Osteoblast (primary cell): ENCODE data around the gene ATIC. TPM values are rescaled to one million over a fixed set of nuclear protein-coding genes. Genes with fewer than 3 reads are reported as not detected.
A peak's percentile ranks its signal among the peaks of the same experiment; 100 is the strongest.

Experiments
- DNase-seq: peaks from one replicate; pipeline ENCODE4 v3.0.0; 2011; ENCODE audit warnings: low spot score, mixed read lengths; ENCODE audit not compliant: insufficient read length; ENCODE audit errors: missing footprints
- H2AFZ ChIP-seq: 2 replicates; pipeline ENCODE4 v1.6.0; 2011; ENCODE audit warnings: mild to moderate bottlenecking, low read length
- H3K27ac ChIP-seq: 2 replicates; pipeline ENCODE4 v1.5.1; 2011; ENCODE audit warnings: mild to moderate bottlenecking, low read depth, low read length, moderate library complexity
- H3K27me3 ChIP-seq: 2 replicates; pipeline ENCODE4 v1.6.0; 2012; ENCODE audit warnings: mild to moderate bottlenecking, control low read depth, inconsistent platforms, low read length, moderate library complexity; ENCODE audit not compliant: insufficient read depth
- H3K36me3 ChIP-seq: 2 replicates; pipeline ENCODE4 v1.5.1; 2011; ENCODE audit warnings: mild to moderate bottlenecking, low read length, control low read depth, moderate library complexity; ENCODE audit not compliant: insufficient read depth
- H3K4me1 ChIP-seq: 2 replicates; pipeline ENCODE4 v1.5.1; 2011; ENCODE audit warnings: mild to moderate bottlenecking, low read length, control low read depth, moderate library complexity; ENCODE audit not compliant: insufficient read depth
- H3K4me2 ChIP-seq: 2 replicates; pipeline ENCODE4 v1.6.0; 2011; ENCODE audit warnings: mild to moderate bottlenecking, low read length; ENCODE audit not compliant: insufficient read depth
- H3K4me3 ChIP-seq: fragments of 200-600 bp; sonication (generic); 3 replicates; pipeline ENCODE4 v1.5.1; 2012; ENCODE audit warnings: mild to moderate bottlenecking, low read length, inconsistent platforms; ENCODE audit not compliant: insufficient read depth
- H3K79me2 ChIP-seq: 2 replicates; pipeline ENCODE4 v1.6.0; 2012; ENCODE audit warnings: mild to moderate bottlenecking, low read length, control low read depth, inconsistent platforms; ENCODE audit not compliant: insufficient read depth
- H3K9me3 ChIP-seq: 2 replicates; pipeline ENCODE4 v1.5.1; 2011; ENCODE audit warnings: low read depth, low read length, control low read depth
- H4K20me1 ChIP-seq: 2 replicates; pipeline ENCODE4 v1.6.0; 2012; ENCODE audit warnings: mild to moderate bottlenecking, low read length, control low read depth; ENCODE audit not compliant: insufficient read depth
- CTCF ChIP-seq: IDR thresholded peaks from 2 replicates; pipeline ENCODE4 v1.5.1; 2011; ENCODE audit warnings: mild to moderate bottlenecking, low read depth, low read length, moderate library complexity; ENCODE audit errors: extremely low read depth
- total RNA-seq: library from RNA; depleted of rRNA; stranded (reverse); fragments of >200 nt; gene quantifications from 2 replicates; pipeline ENCODE4 v1.2.3, GENCODE V29; 2012

The ATIC gene
- total RNA-seq, 1 donor: 17.7 TPM

GRCh38 chr2:215361876-215362561 lies 50.2 kb downstream of the ATIC start:
- H4K20me1 ChIP-seq: peaks cover 54% of the 10 kb centered on the region
- no peaks in the 10 kb centered on the region for H3K79me2 ChIP-seq
- TF ChIP-seq CTCF: no peak
- H2AFZ ChIP-seq: no peak overlapping the region
- peak overlapping the region; percentile 63 for H3K27ac ChIP-seq
- H3K4me1 ChIP-seq: no peaks in the 10 kb centered on the region
- peak; percentile 10 for DNase-seq
- no peaks in the 10 kb centered on the region for H3K9me3 ChIP-seq
- H3K4me3 ChIP-seq: no peak overlapping the region
- no peaks in the 10 kb centered on the region for H3K27me3 ChIP-seq
- H3K4me2 ChIP-seq: no peak overlapping the region
- peaks cover 80% of the 10 kb centered on the region for H3K36me3 ChIP-seq

- no peak for TF ChIP-seq CTCF
- H3K4me3 ChIP-seq: no peak overlapping the region
- peaks cover 52% of the 10 kb centered on the region for H4K20me1 ChIP-seq
- no peak overlapping the region for H2AFZ ChIP-seq
- no peak overlapping the region for H3K4me2 ChIP-seq
- peak overlapping the region; percentile 63 for H3K27ac ChIP-seq
- no peaks in the 10 kb centered on the region for H3K4me1 ChIP-seq
- DNase-seq: peak; percentile 37
- no peaks in the 10 kb centered on the region for H3K79me2 ChIP-seq
- peaks cover 85% of the 10 kb centered on the region for H3K36me3 ChIP-seq
- H3K27me3 ChIP-seq: no peaks in the 10 kb centered on the region
- H3K9me3 ChIP-seq: no peaks in the 10 kb centered on the region
These were observed 50.7 kb downstream of the ATIC start for GRCh38 chr2:215362562-215362904.

DNA sequence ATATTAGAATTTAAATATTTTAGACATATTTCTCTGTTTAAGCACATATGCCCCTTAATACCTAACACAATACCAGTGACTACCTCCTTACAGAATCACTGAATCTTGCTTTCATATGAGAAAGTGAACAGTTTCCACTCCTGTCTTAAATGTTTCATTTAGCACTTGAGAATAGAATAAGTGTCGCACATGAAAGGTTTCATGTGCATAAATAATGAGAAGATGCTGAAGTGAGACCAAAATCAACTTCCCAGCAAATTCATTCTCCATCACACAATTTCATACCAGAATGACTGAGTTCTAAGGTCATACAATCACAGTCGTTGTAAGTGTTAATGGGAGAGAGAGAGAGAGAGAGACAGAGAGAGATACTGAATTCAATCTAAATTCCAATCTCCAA lies 51.2 kb downstream of the ATIC start:
- TF ChIP-seq CTCF: no peak
- H3K36me3 ChIP-seq: peaks cover 90% of the 10 kb centered on the region
- no peak overlapping the region for H3K4me3 ChIP-seq
- no peaks in the 10 kb centered on the region for H3K27me3 ChIP-seq
- H4K20me1 ChIP-seq: peaks cover 50% of the 10 kb centered on the region
- no peak overlapping the region for H2AFZ ChIP-seq
- no peaks in the 10 kb centered on the region for H3K9me3 ChIP-seq
- DNase-seq: no peak
- no peaks in the 10 kb centered on the region for H3K79me2 ChIP-seq
- H3K4me1 ChIP-seq: no peaks in the 10 kb centered on the region
- H3K27ac ChIP-seq: peak overlapping the region; percentile 63
- no peak overlapping the region for H3K4me2 ChIP-seq

- peak; percentile 59 for DNase-seq
- no peaks in the 10 kb centered on the region for H3K9me3 ChIP-seq
- TF ChIP-seq CTCF: no peak
- no peaks in the 10 kb centered on the region for H3K27me3 ChIP-seq
- H3K4me2 ChIP-seq: no peak overlapping the region
- no peak overlapping the region for H2AFZ ChIP-seq
- peaks cover 50% of the 10 kb centered on the region for H4K20me1 ChIP-seq
- H3K4me1 ChIP-seq: no peaks in the 10 kb centered on the region
- H3K4me3 ChIP-seq: no peak overlapping the region
- no peaks in the 10 kb centered on the region for H3K79me2 ChIP-seq
- H3K27ac ChIP-seq: peak overlapping the region; percentile 63
- H3K36me3 ChIP-seq: peaks cover 96% of the 10 kb centered on the region
These were observed 51.8 kb downstream of the ATIC start for GRCh38 chr2:215363461-215364156.
